ENCODE results near the gene STRN3. TPM values are rescaled to one million over a fixed set of nuclear protein-coding genes. Genes with fewer than 3 reads are reported as not detected.
"Not testable (repeated sequence)": the region's sequence is repeated elsewhere in the genome, so short reads cannot be mapped to it uniquely, and the experiment has no call there.

STRN3 gene
- total and polyA plus RNA-seq, 9 donors, result 11.5 to 43.0 (median 32.4) TPM

DNA sequence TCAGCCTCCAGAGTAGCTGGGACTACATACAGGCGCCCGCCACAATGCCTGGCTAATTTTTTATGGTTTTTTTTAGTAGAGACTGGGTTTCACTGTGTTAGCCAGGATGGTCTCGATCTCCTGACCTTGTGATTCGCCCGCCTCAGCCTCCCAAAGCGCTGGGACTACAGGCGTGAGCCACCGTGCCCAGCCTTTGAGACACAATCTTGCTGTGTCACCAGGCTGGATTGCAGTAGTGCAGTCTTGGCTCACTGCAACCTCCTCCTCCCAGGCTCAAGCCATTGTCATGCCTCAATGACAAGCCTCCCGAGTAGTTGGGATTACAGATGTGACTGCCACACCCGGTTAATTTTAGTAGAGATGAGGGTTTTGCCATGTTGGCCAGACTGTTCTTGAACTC is 21.3 kb upstream of the STRN3 start:
- no peak for TF ChIP-seq POLR2A (IDR thresholded peaks at IDR 0.05)
- TF ChIP-seq, protein P1, sequence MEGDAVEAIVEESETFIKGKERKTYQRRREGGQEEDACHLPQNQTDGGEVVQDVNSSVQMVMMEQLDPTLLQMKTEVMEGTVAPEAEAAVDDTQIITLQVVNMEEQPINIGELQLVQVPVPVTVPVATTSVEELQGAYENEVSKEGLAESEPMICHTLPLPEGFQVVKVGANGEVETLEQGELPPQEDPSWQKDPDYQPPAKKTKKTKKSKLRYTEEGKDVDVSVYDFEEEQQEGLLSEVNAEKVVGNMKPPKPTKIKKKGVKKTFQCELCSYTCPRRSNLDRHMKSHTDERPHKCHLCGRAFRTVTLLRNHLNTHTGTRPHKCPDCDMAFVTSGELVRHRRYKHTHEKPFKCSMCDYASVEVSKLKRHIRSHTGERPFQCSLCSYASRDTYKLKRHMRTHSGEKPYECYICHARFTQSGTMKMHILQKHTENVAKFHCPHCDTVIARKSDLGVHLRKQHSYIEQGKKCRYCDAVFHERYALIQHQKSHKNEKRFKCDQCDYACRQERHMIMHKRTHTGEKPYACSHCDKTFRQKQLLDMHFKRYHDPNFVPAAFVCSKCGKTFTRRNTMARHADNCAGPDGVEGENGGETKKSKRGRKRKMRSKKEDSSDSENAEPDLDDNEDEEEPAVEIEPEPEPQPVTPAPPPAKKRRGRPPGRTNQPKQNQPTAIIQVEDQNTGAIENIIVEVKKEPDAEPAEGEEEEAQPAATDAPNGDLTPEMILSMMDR (IDR thresholded peaks at IDR 0.05), result no peak
- no peak for TF ChIP-seq EP300 (IDR thresholded peaks at IDR 0.05)
- Histone ChIP-seq H3K4me3 (no peak overlapping the region), H3K27me3 (no peaks in the 10 kb centered on the region), H3K9me3 (no peaks in the 10 kb centered on the region), H3K27ac (no peak overlapping the region), H3K4me1 (ENCODE audit: insufficient read depth) (no peaks in the 10 kb centered on the region), H3K36me3 (no peaks in the 10 kb centered on the region)
- no peak for DNase-seq
- intact Hi-C loops (cut with DNase I), result no loop called here
- WGBS, 3 donors, result 96 to 97% (median 97%) methylated on average over 10 of the region's 10 CpGs

DNA sequence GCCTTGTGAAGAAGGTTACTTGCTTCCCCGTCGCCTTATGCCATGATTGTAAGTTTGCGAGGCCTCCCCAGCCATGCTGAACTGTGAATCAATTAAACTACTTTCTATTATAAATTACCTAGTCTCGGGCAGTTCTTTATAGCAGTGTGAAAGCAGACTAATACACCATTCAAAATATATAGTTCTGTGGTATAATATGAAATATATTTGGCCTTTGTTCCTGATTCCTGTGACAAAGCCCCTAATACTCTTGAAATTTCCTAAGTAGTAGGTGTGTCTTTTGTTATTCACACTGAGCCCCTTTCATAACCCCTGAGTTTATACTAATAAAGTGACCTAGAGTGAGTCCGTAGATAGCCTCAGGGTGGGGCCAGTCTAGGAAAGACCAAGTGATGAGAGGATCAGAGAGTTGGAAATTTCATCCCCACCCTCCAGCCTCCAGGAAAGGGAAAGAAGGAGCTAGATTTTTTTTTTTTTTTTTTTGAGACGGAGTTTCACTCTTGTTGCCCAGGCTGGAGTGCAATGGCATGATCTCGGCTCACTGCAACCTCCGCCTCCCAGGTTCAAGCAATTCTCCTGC is 19.4 kb upstream of the STRN3 start:
- H3K27ac ChIP-seq, result no peak overlapping the region
- intact Hi-C loops (cut with DNase I), result no loop called here
- WGBS, 3 donors, result 97 to 99% (median 98%) methylated on average over 7 to 8 of the region's 8 CpGs

DNA sequence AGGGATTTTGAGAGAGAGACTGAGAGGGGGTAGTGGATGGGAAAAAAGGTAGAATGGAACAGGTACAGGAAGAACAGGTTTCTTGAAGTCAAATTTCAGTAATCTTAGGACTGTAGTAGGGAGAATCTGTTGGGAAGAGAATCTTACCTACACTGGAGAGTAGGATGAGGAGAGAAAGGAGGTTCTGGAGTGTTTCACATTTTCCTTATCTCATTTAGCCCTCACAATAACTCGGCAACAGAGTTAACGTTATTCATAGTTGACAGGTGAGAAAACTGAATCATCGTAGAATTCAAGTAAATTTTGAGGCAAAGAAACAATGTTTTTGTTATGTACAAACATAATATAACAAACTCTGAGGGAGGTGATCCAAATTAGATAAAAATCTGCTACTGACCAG is 17.2 kb upstream of the STRN3 start:
- intact Hi-C loops (cut with DNase I), result no loop called here
- Histone ChIP-seq H3K4me1 (ENCODE audit: insufficient read depth) (peaks cover 1% of the 10 kb centered on the region), H3K4me3 (no peak overlapping the region), H3K36me3 (no peaks in the 10 kb centered on the region), H3K27ac (no peak overlapping the region), H3K27me3 (no peaks in the 10 kb centered on the region), H3K9me3 (no peaks in the 10 kb centered on the region)
- 42 to 58% (median 54%) methylated on average over 3 of the region's 3 CpGs for WGBS, 3 donors
- DNase-seq, result no peak
- TF ChIP-seq POLR2A (IDR thresholded peaks at IDR 0.05), result no peak
- TF ChIP-seq EP300 (IDR thresholded peaks at IDR 0.05), result no peak
- TF ChIP-seq, protein P1 (IDR thresholded peaks at IDR 0.05), result no peak

More for the DNA sequence above, 19.4 kb upstream of the STRN3 start:
- Histone ChIP-seq H3K27me3 (no peaks in the 10 kb centered on the region), H3K4me3 (no peak overlapping the region), H3K36me3 (no peaks in the 10 kb centered on the region), H3K4me1 (ENCODE audit: insufficient read depth) (no peaks in the 10 kb centered on the region), H3K9me3 (no peaks in the 10 kb centered on the region)
- TF ChIP-seq POLR2A (IDR thresholded peaks at IDR 0.05) (no peak), EP300 (IDR thresholded peaks at IDR 0.05) (no peak)
- TF ChIP-seq, protein P1 (IDR thresholded peaks at IDR 0.05), result no peak
- DNase-seq, result no peak

DNA sequence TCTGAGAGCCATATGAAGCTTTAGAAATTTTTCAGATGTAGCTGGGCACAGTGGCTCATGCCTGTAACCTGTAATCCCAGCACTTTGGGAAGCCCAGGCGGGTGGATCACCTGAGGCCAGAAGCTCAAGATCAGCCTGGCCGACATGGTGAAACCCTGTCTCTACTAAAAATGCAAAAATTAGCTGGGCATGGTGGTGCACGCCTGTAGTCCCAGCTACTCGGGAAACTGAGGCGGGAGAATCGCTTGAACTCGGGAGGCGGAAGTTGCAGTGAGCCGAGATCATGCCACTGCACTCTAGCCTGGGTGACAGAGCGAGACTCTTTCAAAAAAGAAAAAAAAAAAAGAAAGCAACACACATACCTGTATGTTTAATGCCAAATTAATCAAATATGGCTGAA is 16.7 kb upstream of the STRN3 start:
- H3K4me1 ChIP-seq (ENCODE audit: insufficient read depth); H3K9me3 ChIP-seq; H3K27me3 ChIP-seq; intact Hi-C loops (cut with DNase I); H3K4me3 ChIP-seq; H3K27ac ChIP-seq; H3K36me3 ChIP-seq; DNase-seq: not testable (repeated sequence)
- WGBS, 3 donors, result 90 to 94% (median 92%) methylated on average over 10 of the region's 10 CpGs

DNA sequence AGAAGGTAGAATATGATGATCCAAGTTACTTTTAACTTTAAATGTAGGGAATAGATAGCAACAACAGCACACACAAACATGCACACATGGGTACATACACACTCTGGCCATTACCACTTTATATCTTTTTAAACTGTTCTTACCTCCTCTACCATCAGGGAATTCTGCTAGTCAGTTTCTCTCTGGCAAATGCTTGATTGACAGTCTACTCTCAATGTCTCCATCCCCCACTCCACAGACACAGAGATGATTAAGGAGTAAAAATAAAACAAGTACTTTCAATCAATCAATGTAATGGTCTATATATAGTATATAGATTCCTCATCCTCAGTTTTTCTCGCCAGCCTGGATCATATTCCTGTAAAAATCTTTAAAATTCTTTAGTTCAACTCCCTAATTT is 16.1 kb upstream of the STRN3 start:
- H3K36me3 ChIP-seq, result no peaks in the 10 kb centered on the region
- intact Hi-C loops (cut with DNase I), result no loop called here
- no peaks in the 10 kb centered on the region for H3K27me3 ChIP-seq
- DNase-seq, result no peak
- H3K4me3 ChIP-seq, result no peak overlapping the region
- H3K27ac ChIP-seq, result no peak overlapping the region
- TF ChIP-seq EP300 (IDR thresholded peaks at IDR 0.05), result no peak
- TF ChIP-seq, protein P1 (IDR thresholded peaks at IDR 0.05), result no peak
- no peak for TF ChIP-seq POLR2A (IDR thresholded peaks at IDR 0.05)
- no peaks in the 10 kb centered on the region for H3K9me3 ChIP-seq
- peaks cover 3% of the 10 kb centered on the region for H3K4me1 ChIP-seq (ENCODE audit: insufficient read depth)
- WGBS, 3 donors, result 90 to 96% (median 94%) methylated on average over 1 of the region's 1 CpG
